ENCODE measurements around the gene LTV1. TPM values are rescaled to one million over a fixed set of nuclear protein-coding genes. Genes with fewer than 3 reads are reported as not detected.
"Not testable (repeated sequence)": the region's sequence is repeated elsewhere in the genome, so short reads cannot be mapped to it uniquely, and the experiment has no call there.

Gene LTV1
- total and polyA plus RNA-seq, 2 of the 4 experiments (the other 2 are of a cell fraction), result 11.1 to 19.0 TPM

- CTCF ChIA-PET; H2BK20ac ChIP-seq (ENCODE audit: low read depth, low read length); H3K79me1 ChIP-seq (ENCODE audit: low read depth in 1 of 2, low read length in 2 of 2): not testable (repeated sequence)
Measured at GRCh38 chr6:143868808-143869207, 25.7 kb downstream of the LTV1 start.

GRCh38 chr6:143871202-143871730, 28.1 kb downstream of the LTV1 start:
- H3K14ac ChIP-seq (replicated peaks; ENCODE audit: low read depth, low read length); H4K20me1 ChIP-seq (ENCODE audit: insufficient read depth, low read length); H3K36me3 ChIP-seq (ENCODE audit: control insufficient read depth, insufficient read depth, low read length); H2BK20ac ChIP-seq (ENCODE audit: low read depth, low read length); H3K4me2 ChIP-seq (ENCODE audit: low read depth, low read length); H2AFZ ChIP-seq (replicated peaks; ENCODE audit: low read length, poor library complexity); H3K9me3 ChIP-seq (ENCODE audit: control insufficient read depth, insufficient read depth, low read length); H2BK5ac ChIP-seq (ENCODE audit: low read depth, low read length, poor library complexity, severe bottlenecking); H2BK120ac ChIP-seq (ENCODE audit: low read depth, low read length); H3K4me3 ChIP-seq (ENCODE audit: insufficient read depth, low read depth, low read length); H3K56ac ChIP-seq (ENCODE audit: extremely low read depth, insufficient read depth, low read length); H3K9ac ChIP-seq (ENCODE audit: low read depth, low read length); H4K5ac ChIP-seq (ENCODE audit: low read depth, low read length); H4K8ac ChIP-seq (ENCODE audit: low read depth in 2 of 2, low read length in 2 of 2); H4K91ac ChIP-seq (ENCODE audit: insufficient read depth, low read depth, low read length); H3K79me1 ChIP-seq (ENCODE audit: low read depth in 1 of 2, low read length in 2 of 2); H3K9me1 ChIP-seq (ENCODE audit: insufficient read depth, low read length); H3K27ac ChIP-seq (ENCODE audit: insufficient read depth, low read length); H2AK5ac ChIP-seq (ENCODE audit: low read depth, low read length); H3K4me1 ChIP-seq (ENCODE audit: control insufficient read depth, insufficient read depth, low read length); CTCF ChIA-PET; H3K18ac ChIP-seq (ENCODE audit: low read depth, low read length); H3K27me3 ChIP-seq (ENCODE audit: control insufficient read depth, insufficient read depth, low read length); BruUV-seq (replicated peaks); H2AK9ac ChIP-seq (replicated peaks; ENCODE audit: low read depth, low read length, poor library complexity); in situ Hi-C loops (cut with MboI; ENCODE audit: low sequenced_read_pairs); ATAC-seq (ENCODE audit: low read depth); H3K23ac ChIP-seq (ENCODE audit: low read depth, low read length); DNase-seq; H3K4ac ChIP-seq (ENCODE audit: low read depth, low read length); POLR2A ChIA-PET (ENCODE audit: unreplicated experiment); H2BK15ac ChIP-seq (ENCODE audit: low read depth, low read length); intact Hi-C loops (cut with micrococcal nuclease); dilution Hi-C loops (cut with HindIII; ENCODE audit: low sequenced_read_pairs, unreplicated experiment): not testable (repeated sequence)
- WGBS, 2 experiments (ENCODE audit: extremely low coverage in 2 of 2, insufficient read length in 1 of 2), result no CpG with 5 or more reads among the region's 1 CpG

More at GRCh38 chr6:143868808-143869207, 25.7 kb downstream of the LTV1 start:
- H3K27ac ChIP-seq (ENCODE audit: insufficient read depth, low read length); dilution Hi-C loops (cut with HindIII; ENCODE audit: low sequenced_read_pairs, unreplicated experiment); H2AK5ac ChIP-seq (ENCODE audit: low read depth, low read length); DNase-seq; H3K23ac ChIP-seq (ENCODE audit: low read depth, low read length); H3K18ac ChIP-seq (ENCODE audit: low read depth, low read length); H4K91ac ChIP-seq (ENCODE audit: insufficient read depth, low read depth, low read length); POLR2A ChIA-PET (ENCODE audit: unreplicated experiment); H3K4me1 ChIP-seq (ENCODE audit: control insufficient read depth, insufficient read depth, low read length); H3K36me3 ChIP-seq (ENCODE audit: control insufficient read depth, insufficient read depth, low read length); H2BK120ac ChIP-seq (ENCODE audit: low read depth, low read length); H3K27me3 ChIP-seq (ENCODE audit: control insufficient read depth, insufficient read depth, low read length); H2AFZ ChIP-seq (replicated peaks; ENCODE audit: low read length, poor library complexity); H3K4me2 ChIP-seq (ENCODE audit: low read depth, low read length); H3K9me3 ChIP-seq (ENCODE audit: control insufficient read depth, insufficient read depth, low read length); H2AK9ac ChIP-seq (replicated peaks; ENCODE audit: low read depth, low read length, poor library complexity); H4K20me1 ChIP-seq (ENCODE audit: insufficient read depth, low read length); H3K9ac ChIP-seq (ENCODE audit: low read depth, low read length); H4K5ac ChIP-seq (ENCODE audit: low read depth, low read length); H4K8ac ChIP-seq (ENCODE audit: low read depth in 2 of 2, low read length in 2 of 2); H2BK5ac ChIP-seq (ENCODE audit: low read depth, low read length, poor library complexity, severe bottlenecking); H3K56ac ChIP-seq (ENCODE audit: extremely low read depth, insufficient read depth, low read length); in situ Hi-C loops (cut with MboI; ENCODE audit: low sequenced_read_pairs); H2BK15ac ChIP-seq (ENCODE audit: low read depth, low read length); BruUV-seq (replicated peaks); H3K4ac ChIP-seq (ENCODE audit: low read depth, low read length); H3K14ac ChIP-seq (replicated peaks; ENCODE audit: low read depth, low read length); ATAC-seq (ENCODE audit: low read depth); intact Hi-C loops (cut with micrococcal nuclease); H3K9me1 ChIP-seq (ENCODE audit: insufficient read depth, low read length); H3K4me3 ChIP-seq (ENCODE audit: insufficient read depth, low read depth, low read length): not testable (repeated sequence)
- WGBS, 2 experiments (ENCODE audit: extremely low coverage in 2 of 2, insufficient read length in 1 of 2), result no CpG with 5 or more reads among the region's 3 CpGs

Data from IMR-90 (cell line).